ENCODE results near the gene TP53RK.

TP53RK gene

DNA sequence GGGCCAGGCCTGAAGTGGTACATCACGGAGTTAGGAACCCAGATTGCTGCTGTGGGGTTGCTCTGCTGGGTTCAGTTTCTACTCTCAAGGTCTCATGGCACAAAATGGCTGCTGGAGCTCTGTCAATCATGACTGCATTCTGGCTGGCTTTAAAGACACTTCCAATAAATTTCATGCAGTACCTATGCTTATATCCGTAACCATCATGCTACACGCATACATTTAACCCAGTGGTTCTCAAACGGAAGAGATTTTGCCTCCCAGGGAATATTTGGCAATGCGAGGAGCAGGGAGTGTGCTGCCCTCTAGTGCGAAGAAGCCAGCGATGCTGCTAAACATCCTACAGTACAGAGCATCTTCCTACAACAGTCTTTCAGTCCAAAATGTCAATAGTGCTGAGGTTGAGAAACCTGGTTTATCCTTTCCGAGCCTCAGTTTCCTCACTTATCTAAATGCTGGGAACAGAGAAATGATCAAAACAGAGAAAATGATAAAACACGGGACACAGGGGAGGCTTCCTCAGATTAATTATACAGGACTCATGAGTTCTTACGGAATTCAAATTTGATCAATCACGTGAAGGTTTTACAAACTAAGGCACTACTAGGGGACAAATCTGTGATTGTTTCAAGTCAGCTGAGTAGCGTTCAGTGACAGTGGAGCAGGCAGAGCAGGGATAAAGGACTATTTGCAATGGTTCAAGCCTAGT is 10.6 kb upstream of the TP53RK start:
- Mint-ChIP-seq H3K4me3 (no peak overlapping the region), H3K9me3 (no peaks in the 10 kb centered on the region), H3K27ac (no peak overlapping the region), H3K36me3 (no peaks in the 10 kb centered on the region), H3K4me1 (no peaks in the 10 kb centered on the region)
- DNase-seq (ENCODE audit: low spot score in 2 of 2) (no peak), ATAC-seq (no peak)

DNA sequence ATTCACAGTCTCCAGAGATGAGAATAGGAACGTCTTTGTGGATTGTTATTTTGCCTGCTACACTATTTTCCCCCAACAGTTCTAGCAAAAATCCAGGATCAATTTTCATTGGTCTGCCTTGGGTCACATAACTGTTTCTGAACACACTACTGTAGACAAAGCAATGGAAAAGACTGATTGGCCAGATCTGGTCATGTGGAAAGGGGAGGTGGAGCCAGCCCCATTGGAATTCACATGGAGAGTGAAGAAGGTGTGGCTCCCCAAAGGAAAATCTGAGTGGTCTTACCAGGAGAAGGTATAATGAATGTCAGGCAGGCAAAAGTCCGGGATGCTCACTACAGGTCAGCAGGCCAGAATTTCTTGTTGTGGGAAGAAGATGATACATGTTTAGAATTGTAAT is 9.5 kb upstream of the TP53RK start:
- Mint-ChIP-seq H3K4me3 (no peak overlapping the region), H3K27ac (no peak overlapping the region), H3K9me3 (no peaks in the 10 kb centered on the region), H3K36me3 (no peaks in the 10 kb centered on the region), H3K4me1 (no peaks in the 10 kb centered on the region)
- DNase-seq (ENCODE audit: low spot score in 2 of 2), result no peak
- ATAC-seq, result no peak

DNA sequence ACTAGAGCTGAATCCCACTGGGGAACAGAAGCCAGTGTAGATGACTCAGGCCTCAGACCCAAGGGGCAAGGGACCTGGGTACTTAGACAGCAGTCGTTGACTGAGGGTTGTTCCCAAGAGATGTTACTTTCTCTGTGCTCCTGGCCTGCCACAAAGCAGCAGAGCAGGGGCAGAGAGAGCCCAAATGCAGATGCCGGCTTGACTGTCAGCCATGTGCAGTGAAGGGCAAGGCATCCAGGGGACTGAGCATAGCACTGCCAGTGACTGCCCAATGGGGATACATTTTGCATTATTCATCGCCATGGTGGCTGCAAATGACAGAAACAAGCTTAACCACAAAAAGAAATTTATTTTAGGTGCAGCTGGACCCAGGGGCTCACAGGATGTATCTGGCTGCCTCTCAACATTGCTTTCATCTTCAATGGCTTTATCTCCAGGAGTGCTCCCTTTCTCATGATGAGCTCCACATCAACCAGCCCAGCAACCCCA is 7.6 kb upstream of the TP53RK start:
- H3K4me1 Mint-ChIP-seq, result no peaks in the 10 kb centered on the region
- H3K36me3 Mint-ChIP-seq, result no peaks in the 10 kb centered on the region
- no peak overlapping the region for H3K27ac Mint-ChIP-seq
- ATAC-seq, result no peak
- no peak for DNase-seq (ENCODE audit: low spot score in 2 of 2)
- H3K9me3 Mint-ChIP-seq, result no peaks in the 10 kb centered on the region
- H3K4me3 Mint-ChIP-seq, result no peak overlapping the region

- no peak for ATAC-seq
- H3K4me3 Mint-ChIP-seq, result no peak overlapping the region
- DNase-seq (ENCODE audit: low spot score in 2 of 2), result no peak
Measured at GRCh38 chr20:46695892-46696291, 6.6 kb upstream of the TP53RK start.

DNA sequence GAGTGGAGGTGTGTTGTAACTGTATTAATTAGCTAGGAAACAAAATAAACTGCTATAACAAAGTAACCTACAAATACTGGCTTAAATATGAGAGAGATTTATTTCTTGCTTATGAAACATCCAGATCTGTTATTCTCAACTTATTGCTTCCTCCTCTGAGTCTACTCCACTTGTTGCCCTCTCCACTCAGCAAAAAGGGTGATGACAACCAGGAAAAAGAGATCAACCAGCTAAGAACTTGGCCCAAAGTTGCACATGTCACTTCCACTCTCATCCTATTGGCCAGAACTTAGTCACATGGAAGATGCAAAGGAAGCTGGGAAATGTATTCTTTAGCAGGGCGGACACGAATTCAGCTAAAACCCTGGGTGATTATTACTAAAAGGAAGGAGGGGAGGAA is 5.2 kb upstream of the TP53RK start:
- Mint-ChIP-seq H3K27ac (no peak overlapping the region), H3K4me3 (no peak overlapping the region), H3K36me3 (no peaks in the 10 kb centered on the region), H3K4me1 (peaks cover 10% of the 10 kb centered on the region), H3K9me3 (no peaks in the 10 kb centered on the region)
- no peak for DNase-seq (ENCODE audit: low spot score in 2 of 2)
- no peak for ATAC-seq

More at GRCh38 chr20:46695892-46696291, 6.6 kb upstream of the TP53RK start:
- Mint-ChIP-seq H3K36me3 (no peaks in the 10 kb centered on the region), H3K4me1 (no peaks in the 10 kb centered on the region), H3K27ac (no peak overlapping the region), H3K9me3 (no peaks in the 10 kb centered on the region)

DNA sequence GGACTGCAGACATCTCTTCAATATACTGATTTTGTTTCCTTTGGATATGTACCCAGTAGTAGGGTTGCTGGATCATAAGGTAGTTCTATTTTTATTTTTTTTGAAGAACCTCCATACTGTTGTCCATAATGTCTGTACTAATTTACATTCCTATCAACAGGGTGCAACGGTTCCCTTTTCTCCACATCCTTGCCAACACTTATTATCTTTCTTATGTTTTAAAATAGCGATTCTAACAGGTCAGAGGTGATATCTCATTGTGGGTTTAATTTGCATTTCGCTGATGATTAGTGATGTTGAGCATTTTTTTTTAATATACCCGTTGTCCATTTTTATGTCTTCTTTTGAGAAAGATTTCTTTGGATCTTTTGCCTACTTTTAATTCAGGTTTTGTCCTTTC is 2.0 kb upstream of the TP53RK start:
- Mint-ChIP-seq H3K27ac (no peak overlapping the region), H3K36me3 (peaks cover 15% of the 10 kb centered on the region), H3K4me1 (peaks cover 33% of the 10 kb centered on the region), H3K9me3 (no peaks in the 10 kb centered on the region), H3K4me3 (no peak overlapping the region)
- ATAC-seq (no peak), DNase-seq (ENCODE audit: low spot score in 2 of 2) (no peak)

GRCh38 chr20:46690219-46691106 is 1.2 kb upstream of the TP53RK start:
- no peaks in the 10 kb centered on the region for H3K9me3 Mint-ChIP-seq
- DNase-seq (ENCODE audit: low spot score in 2 of 2) (no peak), ATAC-seq (no peak)
- peak overlapping the region; percentile 96 for H3K27ac Mint-ChIP-seq
- H3K4me1 Mint-ChIP-seq, result peaks cover 38% of the 10 kb centered on the region
- peaks cover 22% of the 10 kb centered on the region for H3K36me3 Mint-ChIP-seq
- peak overlapping the region; percentile 91 for H3K4me3 Mint-ChIP-seq

GRCh38 chr20:46689754-46690085 is 476 bp upstream of the TP53RK start:
- Mint-ChIP-seq H3K4me3 (peak overlapping the region; percentile 91), H3K9me3 (no peaks in the 10 kb centered on the region)

GRCh38 chr20:46688151-46689081 is 828 bp downstream of the TP53RK start:
- ATAC-seq, result no peak
- Mint-ChIP-seq H3K36me3 (peaks cover 30% of the 10 kb centered on the region), H3K4me1 (peaks cover 54% of the 10 kb centered on the region), H3K4me3 (peak overlapping the region; percentile 91), H3K27ac (peak overlapping the region; percentile 96), H3K9me3 (no peaks in the 10 kb centered on the region)
- no peak for DNase-seq (ENCODE audit: low spot score in 2 of 2)

More at GRCh38 chr20:46689754-46690085, 476 bp upstream of the TP53RK start:
- ATAC-seq (no peak), DNase-seq (ENCODE audit: low spot score in 2 of 2) (no peak)
- peaks cover 30% of the 10 kb centered on the region for H3K36me3 Mint-ChIP-seq
- peaks cover 44% of the 10 kb centered on the region for H3K4me1 Mint-ChIP-seq
- H3K27ac Mint-ChIP-seq, result peak overlapping the region; percentile 96

DNA sequence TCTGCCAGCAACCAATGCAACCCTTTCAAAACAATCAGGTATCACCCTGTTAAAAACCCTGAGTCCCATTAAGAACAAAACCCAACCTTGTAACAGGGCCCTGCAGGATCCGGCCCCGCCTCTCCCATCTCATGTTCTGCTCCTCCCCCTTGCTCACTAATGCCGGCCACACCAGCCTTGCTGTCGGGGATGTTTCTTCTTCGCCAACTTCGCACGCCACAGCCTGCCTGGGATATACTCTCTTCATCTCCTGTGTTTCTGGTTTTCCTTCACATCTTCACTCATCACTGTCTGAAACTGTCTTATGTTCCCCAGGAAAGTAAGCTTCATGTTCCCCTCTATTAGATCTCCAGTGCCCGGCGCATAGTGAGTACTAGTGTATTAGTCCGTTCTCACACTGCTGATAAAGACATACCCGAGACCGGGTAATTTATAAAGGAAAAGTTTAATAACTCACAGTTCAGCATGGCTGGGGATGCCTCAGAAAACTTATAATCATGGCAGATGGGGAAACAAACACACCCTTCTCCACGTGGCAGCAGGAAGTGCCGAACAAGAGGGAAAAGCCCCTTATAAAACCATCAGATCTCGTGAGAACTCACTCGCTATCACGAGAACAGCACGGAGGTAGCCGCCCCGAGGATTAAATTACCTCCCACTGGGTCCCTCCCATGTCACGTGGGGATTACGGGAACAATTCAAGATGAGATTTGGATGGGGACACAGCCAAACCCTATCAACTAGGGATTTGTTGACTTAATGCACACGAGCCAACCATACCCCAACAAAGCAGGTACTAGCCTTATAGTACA is 5.1 kb downstream of the TP53RK start:
- H3K4me1 Mint-ChIP-seq, result peaks cover 64% of the 10 kb centered on the region
- ATAC-seq, result no peak
- no peak overlapping the region for H3K27ac Mint-ChIP-seq
- H3K4me3 Mint-ChIP-seq, result no peak overlapping the region
- H3K9me3 Mint-ChIP-seq, result no peaks in the 10 kb centered on the region
- DNase-seq (ENCODE audit: low spot score in 2 of 2), result no peak
- H3K36me3 Mint-ChIP-seq, result peaks cover 41% of the 10 kb centered on the region

GRCh38 chr20:46683668-46683938 is 5.6 kb downstream of the TP53RK start:
- no peak for DNase-seq (ENCODE audit: low spot score in 2 of 2)
- ATAC-seq, result no peak
- no peaks in the 10 kb centered on the region for H3K9me3 Mint-ChIP-seq
- H3K4me1 Mint-ChIP-seq, result peaks cover 64% of the 10 kb centered on the region
- peaks cover 37% of the 10 kb centered on the region for H3K36me3 Mint-ChIP-seq
- no peak overlapping the region for H3K4me3 Mint-ChIP-seq
- H3K27ac Mint-ChIP-seq, result no peak overlapping the region

DNA sequence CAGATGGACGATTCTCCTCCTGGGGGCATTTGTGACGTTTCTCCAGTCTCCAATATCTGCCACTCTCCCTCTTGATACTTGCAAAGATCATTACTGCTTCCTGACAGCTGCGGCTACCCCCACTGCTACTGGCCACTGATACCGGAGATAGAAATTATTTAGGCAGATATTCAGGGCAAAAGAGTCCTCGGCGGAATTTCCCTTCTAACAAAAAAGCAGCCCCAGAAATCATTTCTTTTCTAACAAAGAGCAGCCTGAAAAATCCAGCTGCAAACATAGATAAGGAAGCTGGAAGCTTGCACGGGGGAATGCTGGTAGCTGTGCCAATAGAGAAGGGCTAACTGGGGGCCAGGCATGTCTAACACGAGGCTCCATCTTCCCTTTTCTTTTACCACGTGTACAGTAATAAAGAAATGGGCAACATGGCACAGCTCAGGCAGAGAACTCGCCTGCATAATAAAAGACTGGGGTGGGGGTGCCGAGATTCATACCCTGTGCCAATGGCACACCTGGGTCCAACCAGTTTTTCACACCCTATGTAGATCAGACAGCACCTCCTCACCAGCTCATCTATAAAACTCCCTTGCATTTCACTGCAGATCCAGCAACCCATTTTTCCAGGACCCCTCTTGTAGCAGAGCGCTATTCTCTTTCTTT is 6.1 kb downstream of the TP53RK start:
- H3K27ac Mint-ChIP-seq, result peak overlapping the region; percentile 76
- DNase-seq (ENCODE audit: low spot score in 2 of 2) (no peak), ATAC-seq (no peak)
- H3K4me3 Mint-ChIP-seq, result no peak overlapping the region
- H3K9me3 Mint-ChIP-seq, result no peaks in the 10 kb centered on the region
- H3K4me1 Mint-ChIP-seq, result peaks cover 60% of the 10 kb centered on the region
- H3K36me3 Mint-ChIP-seq, result peaks cover 35% of the 10 kb centered on the region

GRCh38 chr20:46682063-46682821 is 7.0 kb downstream of the TP53RK start:
- no peak for ATAC-seq
- Mint-ChIP-seq H3K9me3 (no peaks in the 10 kb centered on the region), H3K36me3 (peaks cover 31% of the 10 kb centered on the region), H3K4me3 (no peak overlapping the region), H3K27ac (peak overlapping the region; percentile 76), H3K4me1 (peaks cover 51% of the 10 kb centered on the region)
- no peak for DNase-seq (ENCODE audit: low spot score in 2 of 2)

Measured in stimulated activated effector memory CD8-positive, alpha-beta T cell treated with anti-CD3 and anti-CD28 coated beads, Interleukin-12 subunit alpha, Interleukin-12 subunit beta, amount 100 ng/mL, for 72 hours (primary cell).